DND-41 (cell line): ENCODE measurements around the gene EPHA3.

ENCODE experiments used
- CTCF ChIP-seq: IDR thresholded peaks from 2 replicates; pipeline ENCODE4 v1.5.1; 2012; ENCODE audit warnings: borderline replicate concordance, low read length, moderate library complexity, mild to moderate bottlenecking; ENCODE audit not compliant: poor library complexity, severe bottlenecking; ENCODE audit errors: extremely low read depth
- EZH2 ChIP-seq: IDR thresholded peaks from 3 replicates; pipeline ENCODE4 v1.6.1; 2012; ENCODE audit warnings: borderline replicate concordance, low read depth, mild to moderate bottlenecking, moderate library complexity, low read length, inconsistent platforms; ENCODE audit not compliant: severe bottlenecking

DNA sequence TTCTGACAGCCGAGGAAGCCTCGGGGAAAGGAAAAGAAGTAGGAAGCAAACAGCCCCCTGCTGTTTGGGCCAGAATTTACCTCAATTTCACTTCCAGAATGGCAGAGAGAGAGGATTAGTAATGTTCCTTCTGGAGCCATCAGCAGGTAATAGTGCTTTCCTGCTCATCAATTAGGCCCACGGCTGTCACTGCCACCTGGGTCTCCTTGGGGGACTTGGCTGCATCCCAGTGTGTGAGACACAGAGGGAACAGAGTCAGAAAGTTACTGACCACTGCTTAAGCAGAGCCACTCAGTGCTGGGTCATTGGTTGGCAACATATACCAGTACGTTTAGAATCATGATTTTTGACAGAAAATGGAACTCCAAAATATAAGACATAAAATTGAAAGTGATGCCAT lies 397.0 kb downstream of the EPHA3 start:
- TF ChIP-seq CTCF (no peak), EZH2 (no peak)
